GM18951 (cell line): ENCODE results near the gene IFNA10.
"Not testable (repeated sequence)": the region's sequence is repeated elsewhere in the genome, so short reads cannot be mapped to it uniquely, and the experiment has no call there.

Experiments used
- POLR2A ChIP-seq: IDR thresholded peaks from 4 replicates; pipeline ENCODE4 v1.6.1; 2011; ENCODE audit warnings: mild to moderate bottlenecking; ENCODE audit not compliant: insufficient read length, insufficient read depth; ENCODE audit errors: extremely low read depth
- in situ Hi-C: fragments of 300-500 bp; cut with MboI; formaldehyde crosslinking; loops from one replicate; pipeline ENCODE4 v1.12.0; 2022; ENCODE audit warnings: low sequenced_read_pairs, mixed read lengths, inconsistent platforms; ENCODE audit not compliant: unreplicated experiment

Gene IFNA10

GRCh38 chr9:21207043-21207442 is at the start of gene IFNA10:
Gene IFNA10, minus strand, starts transcription at chr9:21207143. Its CDS starts 46 bp downstream, at chr9:21207097.
- in situ Hi-C loops, result not testable (repeated sequence)

GRCh38 chr9:21255538-21256212 is 48.7 kb upstream of the IFNA10 start:
- in situ Hi-C loops, result no loop called here
- TF ChIP-seq POLR2A, result no peak

GRCh38 chr9:21252721-21253547 is 46.0 kb upstream of the IFNA10 start:
- in situ Hi-C loops, result loop anchor here (5.0 kb wide), 1 partner anchor 54 kb away; the partner anchor contains the start of gene IFNA5
- no peak for TF ChIP-seq POLR2A

DNA sequence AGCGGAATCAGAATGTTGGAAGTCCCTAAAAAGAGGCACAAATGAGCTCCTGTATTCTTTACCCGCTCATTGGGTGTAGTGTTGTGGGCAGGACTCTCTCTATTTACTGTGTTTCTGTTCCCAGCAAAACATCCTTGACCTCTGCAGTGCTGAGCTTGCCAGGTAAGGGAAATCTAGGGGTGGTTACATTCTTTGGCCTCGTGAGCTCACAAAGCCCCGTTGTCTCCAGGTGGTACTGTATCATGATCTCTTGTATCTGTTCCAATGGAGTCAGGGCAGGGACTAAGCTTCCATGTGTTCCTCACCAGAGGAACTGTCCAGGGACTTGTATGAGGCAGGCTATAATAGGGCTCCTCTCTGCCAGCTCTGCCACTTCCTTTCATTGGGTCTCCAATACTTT is 44.7 kb upstream of the IFNA10 start:
- in situ Hi-C loops, result loop anchor here (5.0 kb wide), 1 partner anchor 56 kb away; the partner anchor contains the start of gene IFNA5
- TF ChIP-seq POLR2A, result no peak

DNA sequence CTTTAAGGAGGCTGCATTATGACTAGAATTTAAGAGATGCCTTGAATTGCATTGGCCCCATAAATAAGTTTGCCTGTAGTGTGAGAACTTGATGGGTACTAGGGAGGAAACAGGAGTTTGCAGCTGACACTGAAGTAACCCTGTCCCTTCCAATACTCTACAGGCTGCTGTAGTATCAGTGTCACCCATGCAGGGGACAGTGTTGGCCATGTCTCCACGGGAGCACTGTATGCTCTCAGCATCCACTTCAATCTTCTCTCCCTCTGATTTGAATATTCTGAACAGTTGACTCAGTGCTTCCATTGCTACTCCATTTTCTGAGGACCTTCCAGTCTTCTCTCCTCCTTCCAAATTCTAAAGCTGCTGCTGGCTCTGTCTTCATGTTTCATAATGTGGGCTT is 44.2 kb upstream of the IFNA10 start:
- TF ChIP-seq POLR2A, result no peak
- in situ Hi-C loops, result loop anchor here (5.0 kb wide), 1 partner anchor 56 kb away; the partner anchor contains the start of gene IFNA5

- in situ Hi-C loops, result no loop called here
- TF ChIP-seq POLR2A, result no peak
Measured at GRCh38 chr9:21244836-21245235, 37.9 kb upstream of the IFNA10 start.

DNA sequence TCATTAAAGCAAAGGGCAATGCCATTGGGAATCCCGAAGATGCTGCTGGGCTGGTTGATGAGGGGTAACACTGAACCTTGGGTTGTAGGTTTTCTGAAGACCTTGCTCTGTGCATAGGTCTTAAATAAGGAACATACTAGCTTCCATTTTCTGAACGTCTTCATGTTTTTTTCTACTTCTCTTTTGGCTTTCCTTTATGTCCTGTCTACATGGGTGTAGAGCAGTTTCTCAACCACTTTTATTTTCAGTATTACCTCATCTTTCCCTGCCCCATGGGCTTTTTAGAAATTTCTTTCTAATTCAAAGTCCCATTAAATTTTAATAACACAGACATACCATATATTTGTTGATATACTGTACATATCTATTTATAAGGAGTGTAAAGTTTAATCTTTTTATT is 33.0 kb upstream of the IFNA10 start, which contains the start of gene IFNA14:
TSS of gene IFNA14 (minus strand) at position 95 of the 400 bp plus-strand sequence. CDS start at position 25, 70 bp downstream.
- in situ Hi-C loops, result no loop called here
- TF ChIP-seq POLR2A, result no peak

- in situ Hi-C loops, result not testable (repeated sequence)
Measured at GRCh38 chr9:21236360-21236714, 29.4 kb upstream of the IFNA10 start.

DNA sequence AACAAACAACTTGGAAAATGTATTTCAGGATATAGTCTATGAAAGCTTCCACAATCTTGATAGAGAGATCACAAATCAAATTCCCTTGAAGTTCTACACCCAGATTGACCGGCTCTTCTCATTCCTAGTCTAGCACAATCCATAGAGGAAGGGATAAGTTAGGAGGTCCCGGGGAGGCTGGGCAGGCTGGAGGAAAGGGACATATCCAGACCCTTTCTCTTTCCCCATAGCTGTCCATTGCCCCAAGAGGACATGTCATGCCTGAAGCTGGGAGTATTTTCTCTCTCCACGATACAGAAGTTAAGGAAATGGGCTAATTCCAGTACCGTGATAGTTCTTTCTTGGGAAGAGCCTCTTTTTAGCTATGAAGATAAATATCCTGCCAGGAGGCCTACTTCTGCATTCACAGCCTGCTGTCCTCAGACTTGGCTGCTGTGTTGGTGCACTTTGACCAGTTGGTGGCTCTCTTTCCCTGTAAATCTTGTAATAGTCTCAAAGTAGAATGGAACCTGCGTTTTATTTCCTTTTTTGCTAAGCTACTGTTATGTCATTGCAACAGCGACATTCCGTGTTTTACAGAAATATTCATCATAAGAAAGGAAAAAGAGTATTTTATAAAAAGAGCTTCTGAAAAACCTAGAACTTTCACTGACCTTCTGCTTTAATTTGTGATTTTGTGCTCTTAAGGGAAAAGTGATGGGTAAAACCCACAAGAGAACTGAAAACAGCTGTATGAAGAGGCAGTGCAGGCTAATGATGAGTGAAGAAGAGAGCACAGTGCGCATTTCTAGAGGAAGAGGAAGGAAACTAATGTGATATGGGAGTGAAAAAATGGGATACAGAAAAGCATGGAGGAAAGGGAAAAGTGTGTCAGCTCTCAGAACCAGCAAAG is 28.8 kb upstream of the IFNA10 start:
- in situ Hi-C loops, result not testable (repeated sequence)

- in situ Hi-C loops, result no loop called here
- TF ChIP-seq POLR2A, result no peak
Measured at GRCh38 chr9:21234153-21234687, 27.3 kb upstream of the IFNA10 start.

DNA sequence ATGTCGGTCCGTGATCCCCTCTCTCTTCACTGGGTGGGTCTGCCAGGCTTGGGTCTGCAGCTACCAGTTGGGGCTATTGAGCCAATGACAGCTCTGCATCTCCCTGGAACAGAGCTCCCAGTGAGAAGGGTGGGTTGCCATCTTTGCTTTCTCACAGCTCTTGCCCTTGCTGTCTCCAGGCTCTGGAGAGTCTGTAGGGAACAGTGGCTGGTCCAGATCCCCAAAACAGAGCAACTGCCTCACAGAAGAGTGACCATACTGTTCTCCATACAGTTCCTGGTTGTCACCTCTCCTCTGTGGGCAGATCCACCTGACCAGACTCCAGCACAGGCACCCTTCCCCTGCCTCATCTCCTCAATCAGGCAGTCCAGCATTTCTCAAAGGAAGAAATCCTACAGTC is 26.3 kb upstream of the IFNA10 start:
- in situ Hi-C loops, result no loop called here
- no peak for TF ChIP-seq POLR2A

GRCh38 chr9:21228122-21228521 is 21.2 kb upstream of the IFNA10 start, which contains the start of gene IFNA17:
Gene IFNA17, minus strand, starts transcription at chr9:21228222. Its CDS starts 49 bp downstream, at chr9:21228173.
- TF ChIP-seq POLR2A, result no peak
- in situ Hi-C loops, result no loop called here

DNA sequence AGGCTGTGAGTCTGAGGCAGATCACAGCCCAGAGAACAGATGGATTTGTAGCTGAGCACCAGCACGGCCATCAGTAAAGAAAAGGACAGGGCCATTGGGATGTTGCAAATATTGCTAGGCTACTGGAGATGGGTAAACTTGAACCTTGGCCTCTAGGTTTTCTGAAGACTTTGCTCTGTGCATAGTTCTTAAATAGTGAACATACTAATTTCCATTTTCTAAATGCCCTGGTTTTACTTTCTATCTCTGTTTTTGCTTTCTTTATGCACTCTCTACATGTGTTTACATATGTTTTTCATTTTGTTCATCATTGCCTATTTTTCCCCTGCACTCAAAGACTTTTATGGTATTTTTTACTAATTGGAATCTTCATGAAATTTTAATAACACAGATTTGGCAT is 10.3 kb upstream of the IFNA10 start, which contains the start of gene IFNA16:
TSS of gene IFNA16 (minus strand) at position 101 of the 400 bp plus-strand sequence. CDS start at position 95, 6 bp downstream.
- in situ Hi-C loops, result not testable (repeated sequence)

DNA sequence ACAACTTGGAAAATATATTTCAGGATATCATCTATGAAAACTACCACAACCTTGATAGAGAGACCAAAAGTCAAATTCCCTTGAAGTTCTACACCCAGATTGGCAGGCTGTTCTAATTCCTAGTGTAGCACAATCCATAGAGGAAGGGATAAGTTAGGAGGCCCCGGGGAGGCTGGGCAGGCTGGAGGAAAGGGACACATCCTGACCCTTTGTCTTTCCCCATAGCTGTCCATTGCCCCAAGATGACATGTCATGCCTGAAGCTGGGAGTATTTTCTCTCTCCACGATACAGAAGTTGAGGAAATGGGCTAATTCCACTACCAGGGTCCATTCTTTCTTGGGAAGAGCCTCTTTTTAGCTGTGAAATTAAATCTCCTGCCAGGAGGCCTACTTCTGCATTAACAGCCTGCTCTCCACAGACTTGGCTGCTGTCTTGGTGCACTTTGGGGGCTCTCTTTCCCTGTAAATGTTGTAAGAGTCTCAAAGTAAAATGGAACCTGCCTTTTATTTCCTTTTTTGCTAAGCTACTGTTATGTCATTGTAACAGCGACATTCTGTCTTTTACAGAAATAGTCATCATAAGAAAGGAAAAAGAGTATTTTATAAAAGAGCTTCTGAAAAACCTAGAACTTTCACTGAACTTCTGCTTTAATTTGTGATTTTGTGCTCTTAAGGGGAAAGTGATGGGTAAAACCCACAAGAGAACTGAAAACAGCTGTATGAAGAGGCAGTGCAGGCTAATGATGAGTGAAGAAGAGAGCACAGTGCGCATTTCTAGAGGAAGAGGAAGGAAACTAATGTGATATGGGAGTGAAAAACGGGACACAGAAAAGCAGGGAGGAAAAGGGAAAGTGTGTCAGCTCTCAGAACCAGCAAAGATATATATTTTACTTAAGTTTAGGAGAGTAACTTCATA is 6.7 kb upstream of the IFNA10 start:
- in situ Hi-C loops, result not testable (repeated sequence)

- in situ Hi-C loops, result not testable (repeated sequence)
Measured at GRCh38 chr9:21212160-21212559, 5.2 kb upstream of the IFNA10 start.

GRCh38 chr9:21210782-21211181 is 3.8 kb upstream of the IFNA10 start:
- in situ Hi-C loops, result not testable (repeated sequence)
